ENCODE results near the gene F11. TPM values are rescaled to one million over a fixed set of nuclear protein-coding genes. Genes with fewer than 3 reads are reported as not detected.

F11 gene
- polyA plus RNA-seq, 3 donors, result 1.9 to 5.1 (median 4.1) TPM

Other genes starting within 250 kb of the F11 start
- 10 to 100 TPM in 2 of 3 donors, 1 to 10 TPM in 1; 8.6 to 15.9 (median 12.1) TPM for gene TLR3, start 197.0 kb upstream of the F11 start, polyA plus RNA-seq (ENCODE audit: insufficient read length in 3 of 3)
- gene FAM149A, start 161.5 kb upstream of the F11 start, polyA plus RNA-seq (ENCODE audit: insufficient read length in 3 of 3), result 10 to 100 TPM; 42.5 to 66.7 (median 47.9) TPM
- 10 to 100 TPM; 20.5 to 26.6 (median 21.2) TPM for gene CYP4V2, start 74.6 kb upstream of the F11 start, polyA plus RNA-seq (ENCODE audit: insufficient read length in 3 of 3)
- gene KLKB1, start 38.7 kb upstream of the F11 start, polyA plus RNA-seq (ENCODE audit: insufficient read length in 3 of 3), result 1 to 10 TPM; 1.3 to 1.9 (median 1.5) TPM